Measurements from ENCODE around the gene TGFBR3.

The TGFBR3 gene

GRCh38 chr1:91811363-91812025 lies 74.5 kb downstream of the TGFBR3 start:
- in situ Hi-C loops (cut with HindIII; ENCODE audit: low sequenced_read_pairs), result no loop called here
- H3K4me3 ChIP-seq (ENCODE audit: low read depth, low read length), result no peak overlapping the region
- DNase-seq (ENCODE audit: low read depth, low spot score), result no peak
- TF ChIP-seq, protein P1, sequence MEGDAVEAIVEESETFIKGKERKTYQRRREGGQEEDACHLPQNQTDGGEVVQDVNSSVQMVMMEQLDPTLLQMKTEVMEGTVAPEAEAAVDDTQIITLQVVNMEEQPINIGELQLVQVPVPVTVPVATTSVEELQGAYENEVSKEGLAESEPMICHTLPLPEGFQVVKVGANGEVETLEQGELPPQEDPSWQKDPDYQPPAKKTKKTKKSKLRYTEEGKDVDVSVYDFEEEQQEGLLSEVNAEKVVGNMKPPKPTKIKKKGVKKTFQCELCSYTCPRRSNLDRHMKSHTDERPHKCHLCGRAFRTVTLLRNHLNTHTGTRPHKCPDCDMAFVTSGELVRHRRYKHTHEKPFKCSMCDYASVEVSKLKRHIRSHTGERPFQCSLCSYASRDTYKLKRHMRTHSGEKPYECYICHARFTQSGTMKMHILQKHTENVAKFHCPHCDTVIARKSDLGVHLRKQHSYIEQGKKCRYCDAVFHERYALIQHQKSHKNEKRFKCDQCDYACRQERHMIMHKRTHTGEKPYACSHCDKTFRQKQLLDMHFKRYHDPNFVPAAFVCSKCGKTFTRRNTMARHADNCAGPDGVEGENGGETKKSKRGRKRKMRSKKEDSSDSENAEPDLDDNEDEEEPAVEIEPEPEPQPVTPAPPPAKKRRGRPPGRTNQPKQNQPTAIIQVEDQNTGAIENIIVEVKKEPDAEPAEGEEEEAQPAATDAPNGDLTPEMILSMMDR (IDR thresholded peaks at IDR 0.05; ENCODE audit: low read depth, low read length), result no peak

DNA sequence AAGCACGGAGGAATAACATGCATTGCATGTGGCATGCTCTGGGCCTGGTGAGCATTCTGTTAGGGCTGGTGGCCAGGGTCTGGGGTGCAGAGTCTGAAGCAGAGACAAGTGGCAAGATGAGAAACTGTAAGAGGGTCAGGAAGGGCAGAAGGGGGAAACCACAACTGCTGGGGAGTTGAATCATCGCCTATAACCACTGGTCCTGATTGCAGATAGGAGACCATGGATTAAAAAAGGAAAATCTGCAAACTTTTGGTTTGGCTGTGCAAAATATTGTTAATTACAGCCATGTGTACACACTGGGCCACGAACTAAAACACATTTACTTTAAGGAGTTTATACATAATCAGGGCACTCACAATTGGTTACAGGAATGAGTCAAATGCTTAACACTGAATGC lies 76.6 kb downstream of the TGFBR3 start:
- DNase-seq (ENCODE audit: low read depth, low spot score), result peak; percentile 30
- in situ Hi-C loops (cut with HindIII; ENCODE audit: low sequenced_read_pairs), result no loop called here
- TF ChIP-seq, protein P1 (IDR thresholded peaks at IDR 0.05; ENCODE audit: low read depth, low read length), result no peak
- no peak overlapping the region for H3K4me3 ChIP-seq (ENCODE audit: low read depth, low read length)

GRCh38 chr1:91807921-91808620 lies 77.9 kb downstream of the TGFBR3 start:
- TF ChIP-seq, protein P1 (IDR thresholded peaks at IDR 0.05; ENCODE audit: low read depth, low read length), result no peak
- no peak overlapping the region for H3K4me3 ChIP-seq (ENCODE audit: low read depth, low read length)
- in situ Hi-C loops (cut with HindIII; ENCODE audit: low sequenced_read_pairs), result no loop called here
- no peak for DNase-seq (ENCODE audit: low read depth, low spot score)

DNA sequence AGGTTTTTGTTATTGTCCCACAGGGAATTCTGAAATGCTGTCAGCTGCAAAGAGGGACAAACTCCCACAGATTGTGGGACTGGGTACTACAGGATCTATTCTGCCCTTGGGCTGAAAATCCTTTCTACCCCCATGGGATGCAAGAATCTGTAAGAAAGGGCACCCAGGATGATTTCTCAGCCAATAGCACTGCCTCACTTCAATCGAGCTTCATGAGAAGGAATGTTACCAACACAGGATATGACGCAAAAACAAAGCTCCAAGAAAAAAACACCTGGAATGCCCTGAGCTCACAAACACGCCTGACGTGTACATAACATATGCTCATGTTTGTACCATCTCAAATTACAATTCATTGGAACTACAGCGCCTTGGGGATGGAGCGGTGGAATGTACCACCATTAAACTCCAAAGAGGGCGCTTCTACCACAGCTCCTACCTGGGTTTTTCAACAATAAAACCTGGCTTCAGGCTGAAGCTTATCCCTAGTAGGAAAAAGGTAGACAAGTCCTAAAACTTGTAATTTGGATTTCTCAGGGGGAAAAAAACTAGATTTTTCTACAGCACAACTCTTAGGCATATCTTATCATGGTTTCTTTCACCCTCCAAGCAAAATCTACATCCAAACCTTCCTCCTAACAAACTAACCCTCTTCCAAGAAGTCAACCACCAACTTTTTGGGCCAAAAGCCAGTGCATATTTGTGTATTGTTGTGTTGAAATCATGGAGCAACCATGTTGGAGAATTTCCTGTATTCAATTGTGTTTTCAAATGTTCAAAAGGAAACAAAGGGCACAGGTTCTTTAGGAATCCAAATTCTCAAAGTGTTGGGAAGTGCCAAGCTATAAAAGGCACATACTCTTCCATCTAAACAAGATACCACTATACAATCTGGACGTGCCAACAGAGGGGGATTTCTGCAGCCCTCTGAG lies 78.9 kb downstream of the TGFBR3 start:
- DNase-seq (ENCODE audit: low read depth, low spot score), result peak; percentile 21

GRCh38 chr1:91806181-91806768 lies 79.7 kb downstream of the TGFBR3 start:
- no peak overlapping the region for H3K4me3 ChIP-seq (ENCODE audit: low read depth, low read length)
- TF ChIP-seq, protein P1 (IDR thresholded peaks at IDR 0.05; ENCODE audit: low read depth, low read length), result no peak
- no peak for DNase-seq (ENCODE audit: low read depth, low spot score)
- in situ Hi-C loops (cut with HindIII; ENCODE audit: low sequenced_read_pairs), result no loop called here

More for the DNA sequence above, 78.9 kb downstream of the TGFBR3 start:
- TF ChIP-seq, protein P1 (IDR thresholded peaks at IDR 0.05; ENCODE audit: low read depth, low read length), result no peak
- no peak overlapping the region for H3K4me3 ChIP-seq (ENCODE audit: low read depth, low read length)
- in situ Hi-C loops (cut with HindIII; ENCODE audit: low sequenced_read_pairs), result no loop called here

DNA sequence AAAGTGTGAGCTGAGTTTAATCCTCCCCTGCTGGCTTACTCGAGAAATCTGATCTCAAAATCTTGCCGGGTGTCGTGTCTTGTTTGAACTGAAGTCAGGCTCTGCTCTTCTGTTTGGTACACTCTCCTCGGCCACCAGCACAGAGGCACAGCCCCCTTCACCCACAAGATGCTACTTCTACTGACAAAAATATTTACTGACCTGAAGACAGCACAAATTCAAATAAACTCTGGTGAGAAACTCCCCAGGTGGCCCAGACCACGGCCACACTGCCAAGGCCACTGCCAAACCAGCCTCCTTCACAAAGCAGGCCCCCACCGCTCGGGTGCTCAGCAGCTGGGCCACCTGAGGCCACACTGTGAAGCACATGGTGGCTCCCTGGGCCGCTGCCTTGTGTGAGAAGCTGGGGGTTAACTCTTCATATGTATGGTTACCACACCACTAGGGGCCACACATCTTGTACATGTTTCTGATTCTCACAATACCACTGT lies 80.6 kb downstream of the TGFBR3 start:
- in situ Hi-C loops (cut with HindIII; ENCODE audit: low sequenced_read_pairs), result no loop called here

More for the DNA sequence above, 80.6 kb downstream of the TGFBR3 start:
- no peak overlapping the region for H3K4me3 ChIP-seq (ENCODE audit: low read depth, low read length)
- DNase-seq (ENCODE audit: low read depth, low spot score), result peak; percentile 30
- TF ChIP-seq, protein P1 (IDR thresholded peaks at IDR 0.05; ENCODE audit: low read depth, low read length), result no peak
